Adrenal gland (tissue), 5 donors: ENCODE data around the gene COL10A1.

Source experiments
- CTCF ChIP-seq, 6 experiments: fragments of 450-650 bp in 4 of 6; fragments of 200-600 bp in 2 of 6; sonication (generic) in 1 of 6; IDR thresholded peaks; 1 replicate in 5 of 6; 2 replicates in 1 of 6; pipeline versions ENCODE4 v1.5.1 to v1.8.0; 2016 to 2021; ENCODE audit warnings: antibody characterized with exemption in 6 of 6, mild to moderate bottlenecking in 2 of 6, moderate library complexity in 1 of 6
- POLR2A ChIP-seq, 2 donors: fragments of 450-650 bp; IDR thresholded peaks; one replicate each; pipeline ENCODE4 v1.6.1; 2017; ENCODE audit warnings: antibody characterized with exemption in 2 of 2, mild to moderate bottlenecking in 2 of 2, moderate library complexity in 1 of 2
- donor health status: DM: no; HTN: no; CAD: no.

GRCh38 chr6:116099036-116099435 is 26.9 kb downstream of the COL10A1 start:
- TF ChIP-seq POLR2A (IDR thresholded peaks at IDR 0.05) (no peak), CTCF (IDR thresholded peaks at IDR 0.05) (no peak)
